RWPE1 (cell line): ENCODE measurements around the gene PRDM7.
A peak's percentile ranks its signal among the peaks of the same experiment; 100 is the strongest.
"Not testable (repeated sequence)": the region's sequence is repeated elsewhere in the genome, so short reads cannot be mapped to it uniquely, and the experiment has no call there.

Experiments
- CTCF ChIA-PET: fragments of 350-600 bp; sonication (Branson Sonifier 250); formaldehyde crosslinking; extraction: SDS; loops from one replicate; lab custom pipeline; 2021; lab: Yijun Ruan, JAX
- POLR2A ChIA-PET: fragments of 400-600 bp; formaldehyde crosslinking; extraction: SDS; loops from one replicate; lab custom pipeline; 2020; ENCODE audit warnings: antibody characterized with exemption; ENCODE audit not compliant: low non-redundant PET; lab: Yijun Ruan, JAX
- DNase-seq: peaks from one replicate; pipeline ENCODE4 v3.0.0; 2012; ENCODE audit warnings: low spot score
- H3K27ac ChIP-seq: fragments of 450-650 bp; 2 replicates; pipeline ENCODE4 v1.5.1; 2017
- CTCF ChIP-seq: fragments of 450-650 bp; conservative IDR thresholded peaks from 2 replicates; pipeline ENCODE4 v1.5.1; 2017; ENCODE audit warnings: low read depth, mild to moderate bottlenecking

PRDM7 gene

GRCh38 chr16:90072442-90073105 is 4.6 kb downstream of the PRDM7 start:
- DNase-seq: no peak
- ChIA-PET POLR2A (no interaction called here), CTCF (no interaction called here)
- no peak for TF ChIP-seq CTCF
- no peak overlapping the region for H3K27ac ChIP-seq

DNA sequence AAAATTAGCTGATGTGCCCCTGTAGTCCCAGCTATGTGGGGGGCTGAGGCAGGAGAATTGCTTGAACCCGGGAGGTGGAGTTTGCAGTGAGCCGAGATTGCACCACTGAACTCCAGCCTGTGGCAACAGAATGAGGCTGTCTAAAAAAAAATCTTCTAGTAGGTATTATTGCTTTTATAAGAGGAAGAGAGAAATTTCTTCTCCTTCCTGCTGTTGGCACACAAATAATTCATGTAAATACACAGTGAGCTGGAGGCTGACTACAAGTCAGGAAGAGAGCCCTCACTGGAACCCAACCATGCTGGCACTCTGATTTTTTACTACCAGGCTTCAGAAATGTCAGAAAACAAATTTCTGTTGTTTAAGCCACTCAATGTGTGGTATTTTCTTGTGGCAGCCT is 6.7 kb downstream of the PRDM7 start:
- no peak overlapping the region for H3K27ac ChIP-seq
- ChIA-PET CTCF (interaction anchor here (2.0 kb wide), 1 partner anchor 11 kb away, joined by 5 read pairs; no protein-coding TSS in a partner anchor), POLR2A (no interaction called here)
- no peak for DNase-seq
- TF ChIP-seq CTCF: no peak

GRCh38 chr16:90061437-90061836 is 15.7 kb downstream of the PRDM7 start:
- no peak for TF ChIP-seq CTCF
- ChIA-PET POLR2A (no interaction called here), CTCF (interaction anchor here (1.1 kb wide), 1 partner anchor 21 kb away, joined by 4 read pairs; no protein-coding TSS in a partner anchor)
- no peak overlapping the region for H3K27ac ChIP-seq
- DNase-seq: no peak

GRCh38 chr16:90057738-90058173 is 19.4 kb downstream of the PRDM7 start:
- H3K27ac ChIP-seq: no peak overlapping the region
- TF ChIP-seq CTCF: no peak
- peak; percentile 31 for DNase-seq
- POLR2A ChIA-PET: no interaction called here
- CTCF ChIA-PET: no interaction called here

DNA sequence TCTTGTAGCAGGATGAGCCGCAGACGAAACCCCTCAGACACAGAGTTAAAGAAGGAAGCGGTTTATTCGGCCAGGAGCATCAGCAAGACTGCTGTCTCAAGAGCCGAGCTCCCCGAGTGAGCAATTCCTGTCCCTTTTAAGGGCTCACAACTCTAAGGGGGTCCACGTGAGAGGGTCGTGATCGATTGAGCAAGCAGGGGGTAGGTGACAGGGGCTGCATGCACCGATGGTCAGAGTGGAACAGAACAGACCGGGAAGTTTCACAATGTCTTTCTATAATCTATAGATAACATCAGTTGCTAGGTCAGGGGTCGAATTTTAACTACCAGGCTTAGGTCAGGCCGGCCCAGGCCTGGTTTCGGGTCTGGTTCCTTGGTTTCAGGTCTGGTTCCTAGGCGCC is 20.6 kb downstream of the PRDM7 start:
- DNase-seq, H3K27ac ChIP-seq, POLR2A ChIA-PET, CTCF ChIA-PET: not testable (repeated sequence)

GRCh38 chr16:90055371-90055770 is 21.8 kb downstream of the PRDM7 start:
- no peak for TF ChIP-seq CTCF
- DNase-seq: no peak
- ChIA-PET CTCF (no interaction called here), POLR2A (no interaction called here)
- no peak overlapping the region for H3K27ac ChIP-seq

DNA sequence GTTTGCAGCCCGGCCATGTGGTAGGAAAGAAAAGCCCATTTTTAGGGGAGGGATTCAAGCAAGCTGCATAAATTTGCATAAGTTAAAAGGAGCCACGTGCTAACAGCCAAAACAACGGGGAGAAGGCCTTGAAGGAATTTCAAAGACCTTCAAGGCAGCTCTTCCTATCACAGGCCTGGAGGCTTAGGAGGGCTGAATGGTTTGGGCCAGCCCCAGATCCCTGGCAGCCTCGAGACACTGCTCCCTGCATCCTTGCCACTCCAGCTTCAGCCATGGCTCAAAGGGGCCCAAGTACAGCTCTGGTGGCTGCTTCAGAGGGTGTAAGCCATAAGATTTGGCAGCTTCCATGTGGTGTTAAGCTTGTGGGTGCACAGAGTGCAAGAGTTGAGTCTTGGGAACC is 22.6 kb downstream of the PRDM7 start:
- POLR2A ChIA-PET: no interaction called here
- no peak for TF ChIP-seq CTCF
- CTCF ChIA-PET: interaction anchor here (0.7 kb wide), 1 partner anchor 28 kb away, joined by 4 read pairs; no protein-coding TSS in a partner anchor
- no peak for DNase-seq
- H3K27ac ChIP-seq: no peak overlapping the region
